IPS DF 4.7 (cell line): Measurements from ENCODE around the gene B4GALT1.

Source experiments
- DNase-seq: peaks from one replicate; pipeline ENCODE4 v3.0.0-alpha.2; 2013; ENCODE audit warnings: low spot score; ENCODE audit errors: extremely low read depth

The B4GALT1 gene, protein sequence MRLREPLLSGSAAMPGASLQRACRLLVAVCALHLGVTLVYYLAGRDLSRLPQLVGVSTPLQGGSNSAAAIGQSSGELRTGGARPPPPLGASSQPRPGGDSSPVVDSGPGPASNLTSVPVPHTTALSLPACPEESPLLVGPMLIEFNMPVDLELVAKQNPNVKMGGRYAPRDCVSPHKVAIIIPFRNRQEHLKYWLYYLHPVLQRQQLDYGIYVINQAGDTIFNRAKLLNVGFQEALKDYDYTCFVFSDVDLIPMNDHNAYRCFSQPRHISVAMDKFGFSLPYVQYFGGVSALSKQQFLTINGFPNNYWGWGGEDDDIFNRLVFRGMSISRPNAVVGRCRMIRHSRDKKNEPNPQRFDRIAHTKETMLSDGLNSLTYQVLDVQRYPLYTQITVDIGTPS

GRCh38 chr9:33167084-33167971, at the start of gene B4GALT1:
Gene B4GALT1 (minus strand): TSS chr9:33167336. CDS start chr9:33167169, 167 bp downstream.
- DNase-seq = no peak

- DNase-seq = no peak
These were observed 44.7 kb upstream of the B4GALT1 start for GRCh38 chr9:33211695-33212393.

DNA sequence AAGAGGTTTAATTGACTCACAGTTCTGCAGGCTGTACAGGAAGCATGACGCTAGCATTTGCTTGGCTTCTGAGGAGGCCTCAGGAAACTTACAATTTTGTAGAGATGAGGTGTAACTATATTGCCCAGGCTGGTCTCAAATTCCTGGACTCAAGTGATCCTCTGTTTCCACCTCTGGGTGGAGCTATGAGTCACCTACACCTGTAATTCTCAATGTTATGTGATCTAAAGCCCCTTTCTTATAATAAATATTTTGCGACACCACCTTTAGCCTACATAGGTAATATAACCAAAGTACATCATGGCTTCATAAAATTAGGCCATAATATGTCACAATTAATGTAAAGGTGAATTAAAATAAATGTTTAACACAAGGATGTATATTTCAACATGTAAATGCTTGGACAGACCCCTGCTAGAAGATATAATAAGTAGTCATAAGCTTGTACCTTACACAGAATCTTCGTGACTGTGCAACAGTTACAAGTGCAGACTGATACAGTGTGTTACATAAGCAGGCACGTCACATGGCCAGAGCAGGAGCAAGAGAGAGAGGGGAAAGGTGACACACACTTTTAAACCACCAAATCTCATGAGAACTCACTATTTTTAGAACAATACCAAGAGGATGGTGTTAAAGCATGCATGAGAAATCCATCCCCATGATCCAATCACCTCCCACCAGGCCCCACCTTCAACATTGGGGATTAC, 43.0 kb upstream of the B4GALT1 start:
- no peak for DNase-seq

- DNase-seq = no peak
These were observed 42.3 kb upstream of the B4GALT1 start for GRCh38 chr9:33209394-33209793.

DNA sequence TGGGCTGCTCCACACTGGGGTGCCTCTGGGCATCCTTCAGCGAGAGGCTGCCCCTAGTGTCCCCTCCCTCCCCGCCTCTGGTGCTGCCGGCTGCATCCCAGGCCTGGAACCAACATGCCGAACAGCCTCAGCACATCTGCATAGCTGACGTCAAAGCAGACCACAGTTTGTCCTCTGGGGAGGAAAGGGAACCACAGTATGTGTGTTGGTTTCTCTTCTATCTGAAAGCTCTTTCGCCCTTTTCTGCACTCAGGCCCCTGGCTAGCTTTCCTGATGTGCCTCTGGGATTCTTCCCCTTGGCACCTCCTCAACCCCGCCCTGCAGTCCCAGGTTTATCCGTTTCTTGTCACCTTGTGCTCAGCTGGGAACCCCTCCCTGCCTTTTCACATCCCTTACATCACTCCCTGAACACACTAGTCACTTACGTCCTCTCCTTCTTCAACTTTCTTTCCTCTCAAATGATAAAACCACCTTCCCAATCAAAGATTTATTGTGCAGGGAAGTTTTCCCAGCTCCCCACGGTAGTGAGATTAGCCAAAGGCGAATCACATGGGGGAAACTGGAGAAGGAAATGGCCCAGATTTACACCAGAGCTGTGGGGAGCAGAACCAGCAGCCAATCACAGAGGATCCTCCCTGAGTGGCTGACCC, 35.5 kb upstream of the B4GALT1 start:
- no peak for DNase-seq

GRCh38 chr9:33202018-33202417, 34.9 kb upstream of the B4GALT1 start:
- DNase-seq = no peak

- no peak for DNase-seq
These were observed 31.0 kb upstream of the B4GALT1 start for GRCh38 chr9:33198165-33198564.

DNA sequence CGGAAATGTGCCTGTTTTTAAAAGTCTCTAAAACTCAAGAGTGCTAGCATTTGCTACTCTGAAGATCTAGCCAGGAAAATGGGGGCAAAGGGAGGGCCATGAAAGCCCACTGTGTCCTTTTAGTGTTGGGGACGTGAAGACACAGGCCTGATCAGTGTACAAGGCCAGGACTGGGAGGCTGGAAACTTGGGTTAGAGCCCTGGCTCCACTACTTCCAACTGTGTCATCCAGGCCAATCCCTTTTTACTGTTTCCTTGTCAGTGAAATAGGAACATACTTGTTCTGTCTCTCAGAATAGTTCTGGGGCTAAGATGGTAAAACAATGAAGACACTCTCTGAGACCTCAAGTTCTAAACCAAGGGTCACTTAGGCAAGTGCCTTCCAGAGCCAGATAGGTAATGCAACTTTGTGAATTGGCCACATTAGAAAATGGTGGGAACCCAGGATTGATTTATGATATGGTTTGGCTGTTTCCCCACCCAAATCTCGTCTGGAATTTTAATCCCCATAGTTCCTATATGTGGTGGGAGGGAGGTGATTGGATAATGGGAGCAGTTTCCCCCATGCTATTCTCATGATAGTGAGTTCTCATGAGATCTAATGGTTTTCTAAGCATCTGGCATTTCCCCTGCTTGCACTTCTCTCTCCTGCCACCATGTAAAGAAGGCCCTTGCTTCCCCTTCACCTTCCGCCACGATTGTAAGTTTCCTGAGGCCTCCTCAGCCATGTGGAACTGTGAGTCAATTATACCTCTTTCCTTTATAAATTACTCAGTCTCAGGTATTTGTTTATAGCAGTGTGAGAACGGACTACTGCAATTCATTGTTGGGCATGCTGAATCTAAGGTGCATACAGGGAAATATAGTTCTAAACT, 30.4 kb upstream of the B4GALT1 start:
- DNase-seq = no peak

DNA sequence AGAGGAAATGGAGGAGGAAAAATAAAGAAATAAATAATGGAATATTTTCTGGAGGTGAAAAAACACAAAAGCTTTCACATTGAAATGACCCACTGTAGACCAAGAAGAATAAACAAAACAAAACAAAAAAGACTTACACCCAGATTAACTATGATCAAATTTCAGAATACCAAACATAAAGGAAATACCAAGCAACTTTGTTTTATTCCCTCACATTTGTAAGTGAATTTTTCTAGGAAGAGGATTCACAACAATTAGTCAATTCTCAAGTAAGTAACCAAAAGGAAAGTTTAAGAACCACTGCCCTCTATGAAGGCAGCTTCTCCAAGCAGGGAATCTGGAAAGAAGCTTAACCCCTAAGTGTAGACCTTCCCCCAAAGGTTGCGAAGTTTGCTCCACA, 29.6 kb upstream of the B4GALT1 start:
- DNase-seq = no peak

GRCh38 chr9:33193818-33194217, 26.7 kb upstream of the B4GALT1 start:
- DNase-seq = no peak

DNA sequence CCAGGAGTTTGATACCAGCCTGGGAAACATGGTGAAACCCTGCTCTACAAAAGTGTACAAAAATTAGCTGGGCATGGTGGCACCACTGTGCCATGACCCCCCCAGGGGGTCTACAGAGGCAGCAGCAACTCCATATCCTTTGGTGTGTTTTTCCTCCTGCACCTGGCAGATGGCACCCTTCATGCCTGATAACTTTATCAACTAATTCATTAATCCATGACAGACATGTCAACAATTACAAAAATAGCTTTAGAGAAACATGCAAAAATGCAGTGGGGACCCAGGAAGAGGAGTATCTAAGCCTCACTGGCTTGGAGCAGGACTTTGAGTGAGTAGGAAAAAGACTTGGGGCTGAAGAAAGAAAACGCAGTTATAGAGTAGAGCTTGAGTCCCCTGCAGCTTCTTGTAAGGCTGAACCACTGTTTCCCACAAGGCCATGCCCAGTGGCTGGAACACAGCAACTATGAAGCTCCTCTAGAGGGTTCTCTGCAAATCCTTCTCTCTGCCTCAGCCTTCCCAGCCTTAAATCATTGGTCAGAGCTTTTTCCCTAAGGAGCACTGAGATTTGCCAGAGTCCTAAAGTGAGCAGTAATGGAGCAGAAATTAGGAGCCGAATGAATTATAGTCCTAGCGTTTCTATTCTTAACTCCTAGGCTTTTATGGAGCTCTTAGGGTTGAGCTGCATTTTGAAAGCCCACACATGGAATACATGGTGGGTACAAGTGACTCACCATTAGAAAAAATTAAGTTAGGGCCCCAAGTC, 25.5 kb upstream of the B4GALT1 start:
- no peak for DNase-seq

DNA sequence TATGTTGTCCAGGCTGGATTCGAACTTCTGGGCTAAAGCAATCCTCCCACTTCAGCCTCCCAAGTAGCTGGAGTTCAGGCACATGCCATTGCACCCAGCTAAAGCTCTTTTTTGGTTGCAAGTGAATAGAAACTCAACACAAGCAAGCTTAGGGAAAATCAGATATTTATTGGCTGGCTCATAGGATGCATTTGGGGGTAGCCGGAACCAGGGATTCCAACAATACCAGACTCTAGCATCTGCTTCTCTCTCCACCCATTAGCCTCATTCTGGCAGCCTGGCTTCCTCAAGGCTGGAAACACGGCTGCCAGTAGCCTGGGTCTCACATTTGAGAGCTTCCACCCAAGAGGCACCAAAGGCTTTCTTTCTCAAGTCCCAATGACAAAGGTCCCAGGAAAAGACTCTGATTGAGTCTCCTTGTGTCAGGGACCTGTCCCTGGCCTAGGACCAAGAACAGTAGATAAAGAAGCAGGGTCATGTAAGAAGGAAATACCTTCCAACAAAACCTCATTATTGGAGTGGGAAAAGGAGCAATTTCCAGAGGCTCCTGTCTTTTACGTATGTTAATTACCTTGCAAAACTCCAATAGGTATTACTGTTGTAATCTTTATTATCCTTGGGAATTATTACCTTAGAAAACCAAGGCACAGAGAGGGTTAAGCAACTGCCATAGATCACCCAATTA, 23.0 kb upstream of the B4GALT1 start:
- no peak for DNase-seq

DNA sequence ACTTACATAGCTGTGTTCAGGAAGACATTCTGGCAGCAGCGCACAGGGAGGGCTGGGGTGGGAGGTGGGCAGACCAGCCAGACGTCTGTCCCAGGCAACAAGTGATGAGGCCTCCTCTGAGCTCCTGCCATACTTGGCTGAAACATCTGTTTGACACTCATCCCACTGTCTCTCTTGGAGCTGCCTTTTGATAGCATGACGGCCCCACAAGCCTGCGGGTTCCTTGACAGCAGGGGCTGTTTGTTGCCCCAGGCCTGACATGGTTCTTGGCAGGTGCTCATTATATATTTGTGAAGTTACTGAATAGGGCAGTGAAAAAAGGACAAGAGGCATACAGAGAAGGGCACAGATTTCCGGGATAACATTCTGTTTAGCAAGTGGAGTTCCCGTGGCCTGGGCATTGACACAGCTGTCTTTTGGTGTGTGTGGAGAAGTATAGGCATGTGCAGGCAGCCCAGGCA, 22.2 kb upstream of the B4GALT1 start:
- DNase-seq = no peak

DNA sequence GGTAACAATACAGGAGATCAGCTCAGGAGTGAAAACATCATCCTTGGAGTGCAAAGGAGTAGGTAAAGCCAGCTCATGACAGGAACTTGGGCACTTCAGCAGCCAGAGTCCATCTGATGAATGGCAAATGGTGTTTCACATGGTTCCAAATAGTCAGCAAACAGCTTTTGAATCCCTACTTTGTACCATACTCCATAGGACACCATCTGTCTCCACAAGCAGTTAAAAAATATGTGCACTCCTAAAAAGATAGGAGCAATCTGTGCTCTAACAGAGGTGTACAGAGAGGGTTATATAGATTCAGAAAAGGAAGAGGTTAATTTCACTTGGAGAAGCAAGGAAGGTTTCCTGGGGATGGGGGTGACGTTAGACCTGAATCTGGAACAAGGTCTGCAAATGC, 21.6 kb upstream of the B4GALT1 start:
- DNase-seq = no peak

DNA sequence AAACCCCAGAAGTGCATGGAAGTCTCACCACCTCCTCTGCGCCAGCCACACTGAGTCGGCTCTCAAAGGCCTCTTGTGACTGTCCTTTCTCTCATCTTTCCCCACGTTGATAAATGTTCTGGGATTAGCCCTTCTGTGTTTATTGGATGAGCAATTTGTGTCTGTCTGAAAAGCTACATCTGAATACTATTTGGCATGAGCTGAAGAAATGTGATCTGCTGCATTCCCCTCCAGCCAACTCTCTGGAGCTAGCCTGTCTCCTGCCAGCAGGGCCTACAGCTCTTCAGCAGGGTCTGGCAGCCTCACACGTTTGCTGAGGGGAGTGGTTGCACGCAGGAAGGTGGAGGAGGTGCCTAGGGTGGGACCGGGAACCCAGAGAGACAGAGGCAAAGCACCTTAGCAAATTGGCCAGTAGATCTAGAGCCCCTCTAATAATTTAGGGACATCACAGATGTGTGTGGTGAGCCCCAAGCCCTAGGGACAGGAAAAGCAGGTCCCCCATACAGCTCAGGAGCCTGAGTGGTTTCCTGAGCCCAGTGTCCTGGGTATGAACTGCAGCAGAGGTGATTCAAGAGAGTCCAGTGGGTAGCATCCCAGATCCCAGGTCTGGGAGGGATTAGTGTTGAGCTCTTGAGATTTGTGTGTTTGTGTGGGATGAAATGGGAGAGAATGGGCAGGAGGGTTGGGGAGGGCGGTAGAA, 20.5 kb upstream of the B4GALT1 start:
- DNase-seq = no peak

GRCh38 chr9:33186457-33187168, 19.5 kb upstream of the B4GALT1 start:
- DNase-seq = no peak

GRCh38 chr9:33185858-33186257, 18.7 kb upstream of the B4GALT1 start:
- DNase-seq = no peak
